HG02571 (cell line): ENCODE data around the gene PLA2G4C.

ENCODE experiments used
- ATAC-seq: cut with Tn5 transposase; IDR thresholded peaks from one replicate; pipeline ENCODE4 v1.9.1; 2021; ENCODE audit warnings: mild to moderate bottlenecking, moderate library complexity; ENCODE audit not compliant: unreplicated experiment

PLA2G4C gene

GRCh38 chr19:48059331-48059730 lies 51.3 kb downstream of the PLA2G4C start:
- ATAC-seq = no peak

DNA sequence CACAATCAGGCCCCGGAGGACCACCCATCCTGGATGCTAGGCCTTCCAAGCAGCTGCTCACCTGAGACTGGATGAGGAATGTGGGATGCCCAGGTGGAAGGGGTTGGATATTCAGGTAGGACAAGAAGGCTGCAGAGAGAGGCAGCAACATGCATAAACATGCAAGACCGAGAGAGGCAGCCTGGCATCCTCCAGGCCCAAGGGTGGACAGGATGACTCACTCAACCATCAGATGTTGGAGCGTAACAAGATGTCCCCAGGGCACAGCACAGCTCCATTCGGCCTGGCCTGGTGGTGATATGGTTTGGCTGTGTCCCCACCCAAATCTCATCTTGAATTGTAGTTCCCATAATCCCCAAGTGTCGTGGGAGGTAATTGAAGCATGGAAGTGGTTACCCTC lies 56.8 kb downstream of the PLA2G4C start:
- ATAC-seq = no peak

DNA sequence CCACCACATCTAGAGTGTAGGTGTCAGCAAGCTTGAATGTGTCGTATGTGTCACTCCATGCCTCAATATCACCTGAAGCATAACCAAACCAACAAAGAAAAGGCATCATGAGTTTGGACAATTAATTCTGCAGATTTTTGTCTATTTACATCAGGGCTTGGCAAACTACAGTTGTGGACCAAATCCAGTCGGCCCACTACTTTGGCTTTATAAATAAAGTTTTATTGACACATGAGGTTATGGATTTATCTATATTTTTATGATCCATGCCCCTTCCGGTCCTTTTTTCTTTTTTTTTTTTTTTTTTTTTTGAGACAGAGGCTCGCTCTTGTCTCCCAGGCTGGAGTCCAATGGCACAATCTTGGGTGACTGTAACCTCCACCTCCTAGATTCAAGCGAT lies 57.5 kb downstream of the PLA2G4C start:
- ATAC-seq = no peak

DNA sequence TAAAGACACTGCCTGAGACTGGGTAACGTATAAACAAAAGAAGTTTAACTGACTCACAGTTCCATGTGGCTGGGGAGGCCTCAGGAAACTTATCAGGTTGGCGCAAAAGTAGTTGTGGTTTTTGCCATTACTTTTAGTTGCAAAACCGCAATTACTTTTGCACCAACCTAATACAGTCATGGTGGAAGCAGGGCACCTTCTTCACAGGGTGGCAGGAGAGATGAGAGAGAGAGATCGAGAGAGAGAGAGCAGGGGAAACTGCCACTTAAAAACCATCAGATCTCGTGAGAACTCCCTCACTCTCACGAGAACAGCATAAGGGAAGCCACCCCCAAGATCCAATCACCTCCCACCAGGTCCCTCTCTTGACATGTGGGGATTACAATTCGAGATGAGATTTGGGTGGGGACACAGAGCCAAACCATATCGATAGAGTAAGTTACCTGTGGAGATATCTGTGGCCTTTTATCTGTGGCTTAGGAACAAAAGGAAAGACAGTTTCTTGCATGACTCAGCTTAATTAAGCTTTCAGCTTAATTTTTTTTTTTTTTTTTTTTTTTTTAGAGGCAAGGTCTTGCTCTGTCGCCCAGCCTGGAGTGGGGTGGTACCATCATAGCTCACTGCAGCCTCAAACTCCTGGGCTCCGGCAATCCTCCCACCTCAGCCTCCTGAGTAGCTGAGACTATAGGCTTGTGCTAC lies 59.1 kb downstream of the PLA2G4C start:
- no peak for ATAC-seq

DNA sequence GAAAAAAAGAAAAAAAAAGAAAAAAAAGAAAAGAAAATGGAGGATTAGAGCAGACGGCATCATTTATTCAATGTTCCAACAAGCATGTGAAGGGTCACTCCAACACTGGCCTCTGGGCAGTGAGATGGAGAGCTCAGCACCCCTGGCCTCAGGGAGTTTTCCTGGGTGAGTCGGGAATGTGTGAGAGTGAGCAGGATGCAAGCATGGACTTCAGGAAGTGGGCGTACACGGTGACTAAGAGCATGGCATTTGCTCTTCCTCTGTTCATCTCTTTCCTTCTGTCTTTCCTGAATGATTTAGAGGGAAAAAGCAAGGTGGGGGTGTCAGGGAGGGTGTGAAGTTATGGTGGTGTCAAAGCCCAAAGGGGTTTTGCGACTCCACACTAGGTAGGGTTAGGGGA lies 66.1 kb downstream of the PLA2G4C start:
- ATAC-seq = no peak

GRCh38 chr19:48043675-48044258 lies 66.8 kb downstream of the PLA2G4C start, which contains the start of gene CABP5:
TSS of gene CABP5 (minus strand) at chr19:48044079. CDS start at chr19:48043922, 157 bp downstream.
- no peak for ATAC-seq

GRCh38 chr19:48041877-48042580 lies 68.6 kb downstream of the PLA2G4C start:
- ATAC-seq = no peak

GRCh38 chr19:48036765-48037164 lies 73.9 kb downstream of the PLA2G4C start:
- ATAC-seq = no peak

- no peak for ATAC-seq
Measured at GRCh38 chr19:48033604-48034003, 77.0 kb downstream of the PLA2G4C start.

DNA sequence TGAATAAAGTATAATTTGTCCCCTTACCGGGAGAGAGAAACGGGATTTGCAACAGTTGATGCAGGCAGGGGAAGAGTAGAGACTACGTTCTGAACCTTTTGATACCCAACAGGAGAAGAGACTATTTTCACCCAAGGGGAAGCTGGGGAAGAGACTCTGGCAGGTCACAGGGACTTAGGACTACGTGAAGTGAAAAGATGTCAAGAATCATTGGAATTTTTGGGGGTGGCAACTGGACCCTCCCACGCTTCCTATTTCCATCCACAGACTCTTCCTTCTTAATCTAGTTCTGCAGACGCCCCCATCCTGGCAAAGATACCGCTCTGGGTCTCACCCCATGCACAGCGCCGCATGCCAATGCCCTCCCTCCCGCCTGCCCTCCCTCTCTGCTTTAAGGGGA lies 80.5 kb downstream of the PLA2G4C start:
- ATAC-seq = no peak

DNA sequence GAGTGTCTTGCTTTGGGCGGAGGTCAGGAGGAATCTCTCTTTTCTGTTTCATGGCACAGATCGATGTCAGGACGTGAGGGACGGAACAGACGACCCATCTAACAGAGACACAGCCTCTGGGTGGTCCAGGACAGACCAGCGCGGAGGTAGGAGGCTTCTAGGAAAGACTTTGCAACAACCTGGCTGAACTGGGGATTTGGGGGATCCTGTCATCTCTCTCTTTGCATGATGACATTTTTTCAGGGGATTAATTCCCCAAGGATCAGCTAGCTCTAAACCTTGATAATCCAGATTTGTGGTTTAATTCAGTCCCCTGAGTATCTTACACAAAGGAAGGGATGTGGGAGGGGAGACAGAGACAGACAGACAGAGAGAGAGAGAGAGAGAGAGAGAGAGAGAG lies 81.2 kb downstream of the PLA2G4C start:
- ATAC-seq = no peak

DNA sequence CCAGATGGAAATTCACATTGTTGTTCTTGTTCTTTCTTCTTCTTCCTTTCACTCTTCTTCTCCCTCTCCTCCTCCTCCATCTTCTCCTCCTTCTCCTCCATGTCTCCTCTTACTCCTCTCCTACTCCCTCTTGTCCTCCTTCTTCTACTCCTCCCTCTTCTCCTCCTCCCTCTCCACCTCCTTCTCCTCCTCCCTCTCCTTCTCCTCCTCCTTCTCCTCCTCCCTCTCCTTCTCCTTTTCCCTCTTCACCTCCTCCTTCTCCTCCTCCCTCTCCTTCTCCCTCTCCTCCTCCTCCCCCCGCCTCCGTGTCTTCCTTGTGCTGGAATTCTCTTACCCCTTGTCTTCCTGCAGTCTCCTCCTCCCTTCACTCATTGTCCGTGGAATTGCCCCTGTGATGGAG lies 85.1 kb downstream of the PLA2G4C start:
- no peak for ATAC-seq

GRCh38 chr19:48023518-48023917 lies 87.1 kb downstream of the PLA2G4C start:
- ATAC-seq = no peak

DNA sequence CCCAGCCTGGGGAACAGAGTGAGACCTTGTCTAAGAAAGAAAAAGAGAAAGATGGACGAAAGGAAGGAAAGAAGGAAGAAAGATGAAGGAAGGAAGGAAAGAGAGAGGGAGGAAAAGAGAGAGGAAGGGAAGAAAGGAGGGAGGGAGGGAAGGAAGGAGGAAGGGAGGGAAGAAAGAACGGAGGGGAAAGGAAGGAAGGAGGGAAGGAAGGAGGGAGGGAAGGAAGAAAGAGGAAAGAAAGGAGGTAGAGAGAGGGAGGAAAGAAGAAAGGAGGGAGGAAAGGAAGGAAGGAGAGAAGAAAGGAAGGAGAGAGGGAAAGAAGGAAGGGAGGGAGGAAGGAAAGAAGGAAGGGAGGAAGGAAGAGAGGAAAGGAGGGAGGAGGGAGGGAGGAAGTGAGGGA lies 87.6 kb downstream of the PLA2G4C start:
- ATAC-seq = no peak

GRCh38 chr19:48020686-48021085 lies 89.9 kb downstream of the PLA2G4C start:
- no peak for ATAC-seq

DNA sequence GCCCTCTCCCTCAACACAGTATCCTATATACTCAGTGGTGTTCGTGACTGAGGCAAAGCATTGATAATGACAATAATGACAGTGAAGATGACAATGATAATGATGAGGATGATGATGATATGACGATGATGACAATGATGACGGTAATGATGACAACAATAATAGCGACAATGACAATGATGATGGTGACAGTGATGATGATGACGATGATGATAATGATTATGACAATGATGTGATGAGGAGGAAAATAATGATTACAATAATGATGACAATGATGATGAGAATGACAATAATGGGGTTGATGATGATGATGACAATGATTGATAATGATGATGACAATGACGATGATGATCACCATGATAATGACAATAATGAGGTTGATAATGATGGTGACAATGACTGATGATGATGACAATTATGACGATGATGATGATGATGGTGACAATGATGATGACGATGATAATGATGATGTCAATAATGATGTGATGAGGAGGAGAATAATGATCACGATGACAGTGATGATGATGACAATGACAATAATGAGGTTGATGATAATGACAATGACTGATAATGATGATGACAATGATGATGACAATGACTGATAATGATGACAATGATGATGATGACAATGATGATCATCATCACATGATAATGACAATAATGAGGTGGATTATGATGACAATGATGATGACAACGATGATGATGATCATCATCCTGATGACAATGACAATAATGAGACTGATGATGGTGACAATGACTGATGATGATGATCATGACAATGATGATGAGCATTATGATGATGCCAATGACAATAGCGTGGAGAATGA lies 99.5 kb downstream of the PLA2G4C start:
- no peak for ATAC-seq

DNA sequence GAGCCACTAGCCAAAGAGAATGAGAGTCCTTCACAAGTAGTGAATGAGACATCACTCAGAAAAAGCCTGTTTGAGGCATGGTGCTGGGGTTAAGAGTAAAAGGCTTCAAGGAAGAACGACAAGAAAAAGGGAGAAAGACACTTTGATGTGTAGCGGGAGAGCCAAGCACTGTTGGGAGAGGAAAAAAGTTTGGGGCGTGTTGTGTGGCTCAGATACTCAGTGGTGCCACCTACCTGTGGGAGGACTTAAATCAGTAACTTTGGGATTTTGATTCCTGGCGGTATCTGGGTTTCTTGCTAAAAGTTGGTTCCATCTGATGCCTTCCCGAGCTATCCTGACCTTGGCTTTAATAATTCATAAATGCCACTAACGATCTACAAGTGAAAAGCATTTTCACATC lies 103.9 kb downstream of the PLA2G4C start:
- ATAC-seq = no peak

- no peak for ATAC-seq
Measured at GRCh38 chr19:48004236-48004635, 106.4 kb downstream of the PLA2G4C start.

- no peak for ATAC-seq
Measured at GRCh38 chr19:48000846-48001245, 109.8 kb downstream of the PLA2G4C start.

DNA sequence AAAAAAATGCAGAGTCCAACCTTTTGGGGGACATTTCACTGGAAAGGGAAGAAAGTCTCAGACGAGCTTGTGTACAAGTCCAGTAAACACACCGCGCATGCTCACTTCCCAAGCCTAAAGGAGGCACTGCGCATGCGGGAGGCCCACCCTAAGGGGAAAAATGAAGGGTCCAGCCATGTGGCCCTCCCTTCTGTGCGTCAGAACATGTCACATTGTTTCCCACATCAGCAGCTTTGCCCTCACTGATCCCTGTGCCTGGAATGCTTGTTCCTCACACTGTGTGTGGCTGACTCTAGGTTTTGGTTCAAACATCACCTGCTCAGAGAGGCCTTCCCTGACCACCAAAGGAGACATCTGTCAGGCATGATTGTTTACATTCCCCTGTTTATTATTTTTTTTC lies 111.8 kb downstream of the PLA2G4C start:
- ATAC-seq = no peak
